GM12864 (cell line): ENCODE results near the gene ITSN1.

Experiments
- DNase-seq: peaks from one replicate; pipeline ENCODE4 v3.0.0-alpha.2; 2011; ENCODE audit warnings: low read depth
- H3K4me3 ChIP-seq: 2 replicates; pipeline ENCODE4 v1.5.1; 2011; ENCODE audit warnings: mild to moderate bottlenecking, low read depth, low read length, control low read depth
- CTCF ChIP-seq: IDR thresholded peaks from 2 replicates; pipeline ENCODE4 v1.5.1; 2011; ENCODE audit warnings: low read depth, mild to moderate bottlenecking, moderate library complexity, low read length, control low read depth, inconsistent platforms; ENCODE audit errors: missing control alignments

ITSN1 gene

GRCh38 chr21:33936301-33937038 is 294.2 kb downstream of the ITSN1 start:
- no peak for TF ChIP-seq CTCF
- DNase-seq, result no peak
- no peak overlapping the region for H3K4me3 ChIP-seq

GRCh38 chr21:33937146-33937545 is 294.8 kb downstream of the ITSN1 start:
- DNase-seq, result no peak
- no peak overlapping the region for H3K4me3 ChIP-seq
- TF ChIP-seq CTCF, result no peak

- no peak for DNase-seq
- TF ChIP-seq CTCF, result no peak
- H3K4me3 ChIP-seq, result no peak overlapping the region
These were observed 295.6 kb downstream of the ITSN1 start for GRCh38 chr21:33937931-33938339.

GRCh38 chr21:33938381-33938780 is 296.1 kb downstream of the ITSN1 start:
- no peak for DNase-seq

GRCh38 chr21:33939226-33939625 is 296.9 kb downstream of the ITSN1 start:
- no peak for TF ChIP-seq CTCF
- DNase-seq, result no peak
- no peak overlapping the region for H3K4me3 ChIP-seq

More at GRCh38 chr21:33938381-33938780, 296.1 kb downstream of the ITSN1 start:
- no peak overlapping the region for H3K4me3 ChIP-seq
- TF ChIP-seq CTCF, result no peak

GRCh38 chr21:33940164-33940880 is 298.0 kb downstream of the ITSN1 start:
- no peak overlapping the region for H3K4me3 ChIP-seq
- TF ChIP-seq CTCF, result no peak
- no peak for DNase-seq
